K562 (cell line): ENCODE measurements around the gene TADA1. TPM values are rescaled to one million over a fixed set of nuclear protein-coding genes. Genes with fewer than 3 reads are reported as not detected.

Experiments used
- ATAC-seq: fragments of 200-7000 bp; cut with Tn5 transposase; 3 replicates; pipeline ENCODE4 v1.9.1; 2020; ENCODE audit warnings: moderate library complexity
- BruUV-seq: library from RNA; stranded (reverse); fragments of 400-500 nt; replicated peaks from 2 replicates; lab custom pipeline; 2021; lab: Mats Ljungman, UMichigan
- CTCF ChIA-PET: fragments of 300-600 bp; formaldehyde crosslinking; extraction: SDS; loops from one replicate; lab custom pipeline; 2021; ENCODE audit warnings: low intra/inter-chr PET ratio; lab: Yijun Ruan, JAX
- POLR2A ChIA-PET: fragments of 300-600, 350-650 bp; sonication (Branson Sonifier 250); formaldehyde crosslinking; extraction: SDS; loops from one replicate; lab custom pipeline; 2021; ENCODE audit warnings: antibody characterized with exemption, inconsistent platforms; lab: Yijun Ruan, JAX
- DNase-seq, 4 experiments: peaks; one replicate each; pipeline versions ENCODE4 v3.0.0 to v3.0.0-alpha.2; 2011 to 2018; ENCODE audit warnings: low spot score in 3 of 4, mixed read lengths in 3 of 4; ENCODE audit errors: extremely low read depth in 1 of 4
- FAIRE-seq: peaks from 2 replicates; lab custom pipeline; 2011; peaks lifted over from hg19 to GRCh38; lab: Jason Lieb, UNC
- H2AFZ ChIP-seq: 2 replicates; pipeline ENCODE4 v1.6.0; 2011; ENCODE audit warnings: low read depth, low read length, control low read depth, inconsistent platforms
- H3K27ac ChIP-seq: fragments of 200-600 bp; 3 replicates; pipeline ENCODE4 v1.8.0; 2011; ENCODE audit warnings: low read depth, mild to moderate bottlenecking, control low read depth, inconsistent platforms, low read length, moderate library complexity, mixed read lengths; ENCODE audit errors: extremely low read depth
- H3K27me3 ChIP-seq, 2 experiments: fragments of 300-600 bp in 1 of 2; 2 replicates in 1 of 2; 3 replicates in 1 of 2; pipeline versions ENCODE4 v1.6.0 to v1.8.0; 2011; ENCODE audit warnings: inconsistent platforms in 2 of 2, low read length in 2 of 2, mild to moderate bottlenecking in 1 of 2, mixed read lengths in 1 of 2, moderate library complexity in 1 of 2; ENCODE audit not compliant: control insufficient read depth in 2 of 2, insufficient read depth in 2 of 2
- H3K36me3 ChIP-seq: fragments of 300-600 bp; 3 replicates; pipeline ENCODE4 v1.8.0; 2011; ENCODE audit warnings: mild to moderate bottlenecking, low read length, inconsistent platforms; ENCODE audit not compliant: control insufficient read depth, insufficient read depth
- H3K4me1 ChIP-seq, 2 experiments: fragments of 200-600 bp in 1 of 2; replicated peaks in 1 of 2; 2 replicates in 1 of 2; 3 replicates in 1 of 2; pipeline versions ENCODE4 v1.5.1 to v1.8.0; 2011; ENCODE audit warnings: inconsistent platforms in 2 of 2, low read length in 2 of 2, mild to moderate bottlenecking in 1 of 2, mixed read lengths in 1 of 2, moderate library complexity in 1 of 2; ENCODE audit not compliant: control insufficient read depth in 2 of 2, insufficient read depth in 2 of 2
- H3K4me2 ChIP-seq: 2 replicates; pipeline ENCODE4 v1.6.1; 2011; ENCODE audit warnings: low read length, control low read depth, inconsistent platforms, mixed read lengths; ENCODE audit not compliant: insufficient read depth
- H3K4me3 ChIP-seq: fragments of 200-600 bp; sonication (generic), shearing (Covaris generic); 2 replicates; pipeline ENCODE4 v1.5.1; 2016; ENCODE audit warnings: control low read depth, inconsistent platforms
- H3K79me2 ChIP-seq: fragments of 200-600 bp; 3 replicates; pipeline ENCODE4 v1.8.0; 2011; ENCODE audit warnings: low read length, inconsistent platforms; ENCODE audit not compliant: control insufficient read depth, insufficient read depth
- H3K9ac ChIP-seq, 2 experiments: 2 replicates each; pipeline versions ENCODE4 v1.6.0 to v1.6.1; 2011; ENCODE audit warnings: low read depth in 2 of 2, low read length in 2 of 2, control low read depth in 1 of 2, inconsistent platforms in 1 of 2, mild to moderate bottlenecking in 1 of 2, mixed read lengths in 1 of 2; ENCODE audit not compliant: insufficient read depth in 1 of 2
- H3K9me1 ChIP-seq: one replicate; pipeline ENCODE4 v1.6.0; 2011; ENCODE audit warnings: inconsistent platforms, mild to moderate bottlenecking, low read length, moderate library complexity; ENCODE audit not compliant: control insufficient read depth, insufficient read depth
- H3K9me3 ChIP-seq: replicated peaks from 2 replicates; pipeline ENCODE4 v1.5.1; 2011; ENCODE audit warnings: low read depth, low read length, inconsistent platforms; ENCODE audit not compliant: control insufficient read depth, insufficient read depth
- H4K20me1 ChIP-seq: replicated peaks from 2 replicates; pipeline ENCODE4 v1.6.1; 2011; ENCODE audit warnings: low read length, inconsistent platforms, mixed read lengths; ENCODE audit not compliant: control insufficient read depth, insufficient read depth
- CBX3 ChIP-seq, 2 experiments: IDR thresholded peaks; 1 replicate in 1 of 2; 2 replicates in 1 of 2; pipeline ENCODE4 v1.6.1; 2012; ENCODE audit warnings: inconsistent platforms in 2 of 2, low read length in 2 of 2, borderline replicate concordance in 1 of 2, control low read depth in 1 of 2
- CREB5 ChIP-seq: fragments of 250-450 bp; sonication (Bioruptor Pico); IDR thresholded peaks from 2 replicates; pipeline ENCODE4 v1.5.0; 2020; ENCODE audit warnings: mild to moderate bottlenecking
- CTBP1 ChIP-seq: fragments of 450-650 bp; IDR thresholded peaks from 2 replicates; pipeline ENCODE4 v1.6.1; 2016; ENCODE audit warnings: borderline replicate concordance
- ELF4 ChIP-seq: fragments of 450-650 bp; formaldehyde crosslinking; IDR thresholded peaks from 2 replicates; pipeline ENCODE4 v1.4.0; 2022; ENCODE audit warnings: missing genetic modification characterization
- EP300 ChIP-seq: IDR thresholded peaks from 2 replicates; pipeline ENCODE4 v1.6.1; 2012; ENCODE audit warnings: low read length, improper control_type of control experiment
- HDAC6 ChIP-seq: IDR thresholded peaks from 2 replicates; pipeline ENCODE4 v1.6.1; 2012; ENCODE audit warnings: low read depth, mild to moderate bottlenecking, control low read depth, inconsistent platforms, low read length, moderate library complexity
- HLTF ChIP-seq: fragments of 450-650 bp; IDR thresholded peaks from 2 replicates; pipeline ENCODE4 v1.6.1; 2016
- MBD1 ChIP-seq: fragments of 250-450 bp; sonication (Bioruptor Pico); IDR thresholded peaks from 2 replicates; pipeline ENCODE4 v1.8.0; 2022; ENCODE audit warnings: inconsistent platforms
- PHF21A ChIP-seq: fragments of 450-650 bp; IDR thresholded peaks from 2 replicates; pipeline ENCODE4 v1.6.1; 2017; ENCODE audit warnings: low read depth, borderline replicate concordance
- POLR3G ChIP-seq: IDR thresholded peaks from 2 replicates; pipeline ENCODE4 v1.6.1; 2011; ENCODE audit not compliant: insufficient read length, insufficient replicate concordance; ENCODE audit errors: extremely low read depth
- RAD21 ChIP-seq, 2 experiments: fragments of 250-450 bp in 1 of 2; fragments of 450-650 bp in 1 of 2; sonication (Bioruptor Pico) in 1 of 2; formaldehyde crosslinking in 1 of 2; IDR thresholded peaks in 1 of 2; conservative IDR thresholded peaks in 1 of 2; 2 replicates each; pipeline versions ENCODE4 v1.4.0 to v1.8.0; 2020 to 2022; ENCODE audit warnings: mild to moderate bottlenecking in 2 of 2, moderate library complexity in 1 of 2
- SIN3B ChIP-seq: fragments of 450-650 bp; IDR thresholded peaks from 2 replicates; pipeline ENCODE4 v1.6.1; 2017; ENCODE audit warnings: low read depth, mild to moderate bottlenecking, moderate library complexity
- SMC3 ChIP-seq: conservative IDR thresholded peaks from 2 replicates; pipeline ENCODE4 v1.6.1; 2011; ENCODE audit warnings: low read depth, low read length, improper control_type of control experiment; ENCODE audit not compliant: insufficient read depth
- TEAD4 ChIP-seq, 2 experiments: sonication (generic) in 1 of 2; formaldehyde crosslinking in 1 of 2; IDR thresholded peaks; 2 replicates each; pipeline versions ENCODE4 v1.6.1 to v1.8.0; 2012 to 2022; ENCODE audit warnings: borderline replicate concordance in 1 of 2, inconsistent platforms in 1 of 2, low read length in 1 of 2, mild to moderate bottlenecking in 1 of 2, missing genetic modification reagents in 1 of 2
- XRCC4 ChIP-seq: IDR thresholded peaks from one replicate; pipeline ENCODE4 v1.6.1; 2011; ENCODE audit not compliant: insufficient read depth, insufficient read length; ENCODE audit errors: extremely low read depth
- ZBED1 ChIP-seq: IDR thresholded peaks from 2 replicates; pipeline ENCODE4 v1.6.1; 2014
- ZFP1 ChIP-seq: fragments of 450-650 bp; formaldehyde crosslinking; IDR thresholded peaks from 2 replicates; pipeline ENCODE4 v1.4.0; 2020; ENCODE audit warnings: mild to moderate bottlenecking, mixed read lengths
- ZFP36 ChIP-seq: fragments of 150-350 bp; IDR thresholded peaks from 2 replicates; pipeline ENCODE4 v1.6.1; 2018; ENCODE audit warnings: low read length, low read depth; ENCODE audit not compliant: partially characterized antibody
- ZNF75A ChIP-seq: fragments of 450-650 bp; formaldehyde crosslinking; IDR thresholded peaks from 2 replicates; pipeline ENCODE4 v1.4.0; 2020; ENCODE audit warnings: mild to moderate bottlenecking
- WGBS: fragments of 100-300 bp; shearing (Covaris generic); methylation state at CpG from one replicate; pipeline ENCODE4 v1.1.6; 2016; ENCODE audit warnings: low coverage, mixed read lengths; ENCODE audit not compliant: insufficient coverage; ENCODE audit errors: missing lambda C conversion rate; 5-methylcytosine and 5-hydroxymethylcytosine counted together
- in situ Hi-C: fragments of 300-500 bp; cut with MboI; formaldehyde crosslinking; loops from 4 replicates; pipeline ENCODE4 v1.15.0; 2018; ENCODE audit warnings: inconsistent platforms, mixed read lengths
- intact Hi-C: fragments of 100-400 bp; cut with micrococcal nuclease; formaldehyde crosslinking; loops from 2 replicates; pipeline ENCODE4 v1.14.2; 2022
- polyA plus RNA-seq, 8 experiments: library from polyadenylated mRNA; depleted of rRNA in 4 of 8; stranded (reverse) in 5 of 8; unstranded in 3 of 8; fragments of >200 nt; fragmentation: Nextera tagmentation in 2 of 8; fragmentation: Illumina TruSeq in 1 of 8; extraction: Ambion mirVana in 2 of 8; extraction: Trizol in 1 of 8; gene quantifications; 2 replicates each; pipeline versions ENCODE4 v1.2.1 to v1.2.3, GENCODE V29; 2011 to 2014; ENCODE audit warnings: inconsistent platforms in 1 of 8, missing spikeins in 1 of 8
- total RNA-seq, 7 experiments: library from RNA; depleted of rRNA in 6 of 7; stranded (reverse); fragments of >200 nt in 6 of 7; fragmentation: Illumina TruSeq in 2 of 7; extraction: Trizol in 2 of 7; gene quantifications; 2 replicates each; pipeline versions ENCODE4 v1.2.1 to v1.2.3, GENCODE V29; 2011 to 2021; ENCODE audit warnings: low replicate concordance in 1 of 7

The TADA1 gene
- total and polyA plus RNA-seq, 9 of the 15 experiments (the other 6 are each of a cell fraction or from before 2014, with no cell fraction given): 15.9 to 76.5 (median 28.7) TPM

- TF ChIP-seq HLTF (no peak), ZBED1 (no peak), CREB5 (CRISPR knock-in tag) (no peak), HDAC6 (no peak), ZFP36 (no peak), EP300 (no peak), ZFP1 (CRISPR knock-in tag) (no peak), POLR3G (no peak), SMC3 (no peak), CTBP1 (no peak), MBD1 (CRISPR knock-in tag) (no peak), SIN3B (no peak), CBX3 (IDR thresholded peaks at IDR 0.05; ENCODE audit: borderline replicate concordance in 1 of 2, low read length in 2 of 2) (no peak), ELF4 (CRISPR knock-in tag) (no peak), PHF21A (no peak), XRCC4 (no peak), TEAD4 (IDR thresholded peaks at IDR 0.05; ENCODE audit: low read length) (no peak), TEAD4 (CRISPR knock-in tag; IDR thresholded peaks at IDR 0.05; ENCODE audit: borderline replicate concordance) (no peak), ZNF75A (CRISPR knock-in tag) (no peak), RAD21 (CRISPR knock-in tag; conservative IDR thresholded peaks at IDR 0.05 in 1 of 2, IDR thresholded peaks at IDR 0.05 in 1 of 2) (no peak)
- TF ChIP-seq, all 486 proteins: peak for 0
- FAIRE-seq (no peak), DNase-seq (no peak), ATAC-seq (no peak)
- no peaks in the 10 kb centered on the region for H3K27me3 ChIP-seq
- H3K4me2 ChIP-seq: no peak overlapping the region
- H2AFZ ChIP-seq: no peak overlapping the region
- in situ Hi-C loops (no loop called here), intact Hi-C loops (no loop called here)
- no peaks in the 10 kb centered on the region for H3K9me1 ChIP-seq
- no peak overlapping the region for H3K9ac ChIP-seq
- no peaks in the 10 kb centered on the region for H4K20me1 ChIP-seq
- ChIA-PET CTCF (no interaction called here), POLR2A (interaction anchor here (1.2 to 2.4 kb wide), 2 partner anchors 8 to 12 kb away, joined by 3 to 9 read pairs; no protein-coding TSS in a partner anchor)
- no peaks in the 10 kb centered on the region for H3K9me3 ChIP-seq
- WGBS: 85% methylated on average over 5 of the region's 5 CpGs
- H3K27ac ChIP-seq: no peak overlapping the region
- no peak overlapping the region for H3K4me3 ChIP-seq
- no TSS peak for BruUV-seq
- H3K79me2 ChIP-seq: peaks cover 28% of the 10 kb centered on the region
- no peaks in the 10 kb centered on the region; a peak in 2 of 5 replicates for H3K4me1 ChIP-seq
- peaks cover 78% of the 10 kb centered on the region for H3K36me3 ChIP-seq
These were observed 10.1 kb downstream of the TADA1 start for GRCh38 chr1:166865926-166866325.
